NCI-H2029 treated with DMSO at 0.1 percent for 48 hours (cell line): ENCODE measurements around the gene XRN2.

Source experiments
- DNase-seq: peaks from one replicate; lab custom pipeline; 2025; lab: John Stamatoyannopoulos, UW

The XRN2 gene

DNA sequence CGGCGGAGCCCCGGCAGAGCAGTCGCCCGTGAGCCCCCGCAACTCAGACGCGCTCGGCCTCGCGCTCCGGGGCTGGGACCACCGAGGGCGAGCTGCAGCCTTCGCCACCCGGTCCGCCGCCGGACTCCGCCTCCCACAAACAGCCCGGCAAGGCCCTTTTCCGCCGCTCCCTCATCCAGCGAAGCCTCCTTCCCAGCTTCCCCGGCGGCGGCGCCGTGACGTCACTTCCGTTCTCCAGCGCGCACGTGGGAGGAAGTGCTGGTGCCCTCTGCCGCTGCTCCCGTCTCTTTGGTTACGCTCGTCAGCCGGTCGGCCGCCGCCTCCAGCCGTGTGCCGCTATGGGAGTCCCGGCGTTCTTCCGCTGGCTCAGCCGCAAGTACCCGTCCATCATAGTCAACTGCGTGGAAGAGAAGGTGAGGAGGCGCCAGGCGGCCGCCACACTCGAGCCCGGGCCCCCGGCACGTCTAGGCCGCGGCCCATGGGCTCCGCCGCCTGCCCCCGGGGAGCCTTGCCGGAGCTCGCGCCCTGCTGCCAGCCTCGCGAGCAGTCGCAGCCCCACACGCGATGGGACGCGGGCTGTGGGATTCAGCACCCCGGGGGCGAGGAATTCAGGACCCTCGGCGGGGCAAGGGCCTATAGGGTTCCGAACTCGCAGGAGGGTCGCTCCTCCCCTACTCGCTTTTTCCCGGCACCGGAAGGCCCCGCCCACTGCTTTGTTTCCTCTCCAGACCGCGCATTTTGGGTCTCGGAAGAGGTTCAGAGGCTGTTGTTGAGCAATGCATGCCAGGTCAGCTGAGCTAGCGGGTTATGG, at the start of gene XRN2:
TSS of gene XRN2 (plus strand) at position 271 of the 811 bp plus-strand sequence. CDS start at position 339, 68 bp downstream.
- peak; percentile 74 for DNase-seq

DNA sequence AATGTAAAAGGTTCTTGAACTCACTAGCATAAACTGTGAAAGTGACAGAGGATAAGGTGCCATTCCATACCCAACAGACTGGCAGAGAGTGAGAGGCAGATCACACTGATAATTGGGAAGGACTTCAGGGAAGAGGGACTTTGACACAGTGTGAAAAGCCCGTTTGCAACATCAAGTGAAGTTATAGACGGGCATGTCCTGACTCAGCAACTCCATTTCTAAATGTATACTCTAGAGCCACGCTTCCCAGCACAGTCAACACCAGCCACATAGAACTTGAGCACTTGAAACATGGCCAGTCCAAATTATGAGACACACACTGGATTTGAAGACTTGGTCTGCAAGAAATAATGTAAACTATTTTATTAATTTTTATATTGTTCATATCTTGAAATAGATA, 45.9 kb upstream of the XRN2 start:
- DNase-seq, result no peak

DNA sequence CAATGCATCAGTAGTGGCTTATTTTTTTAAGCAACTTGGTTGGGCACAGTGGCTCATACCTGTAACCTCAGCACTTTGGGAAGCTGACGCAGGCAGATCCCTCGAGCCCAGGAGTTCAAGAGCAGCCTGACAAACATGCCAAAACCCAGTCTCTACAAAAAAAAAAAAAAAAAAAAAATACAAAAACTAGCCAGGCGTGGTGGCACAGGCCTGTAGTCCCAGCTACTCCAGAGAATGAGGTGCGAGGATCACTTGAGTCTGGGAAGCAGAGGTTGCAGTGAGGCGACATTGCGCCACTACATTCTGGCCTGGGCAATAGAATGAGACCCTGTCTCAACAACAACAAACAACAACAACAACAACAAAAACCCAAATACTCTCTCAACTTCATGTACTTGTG, 44.7 kb upstream of the XRN2 start:
- DNase-seq, result no peak

DNA sequence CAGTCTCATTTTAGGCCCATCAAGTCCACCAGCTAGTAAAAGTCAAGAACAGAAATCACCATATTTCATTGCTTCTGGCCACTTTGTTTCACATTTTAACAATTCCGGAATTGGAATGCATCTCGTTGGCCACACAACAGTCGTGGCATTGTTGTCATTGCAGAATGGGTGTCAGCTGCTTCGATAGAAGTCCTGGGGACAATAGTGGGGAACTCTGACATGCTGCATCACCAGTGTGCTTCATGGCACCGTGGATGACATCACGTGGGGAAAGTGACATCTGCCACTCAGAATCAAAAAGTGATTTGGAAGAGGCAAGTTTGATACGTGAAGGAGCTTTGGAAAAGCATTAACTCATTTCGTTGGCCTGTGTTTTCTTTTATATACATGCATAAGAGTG, 43.8 kb upstream of the XRN2 start:
- DNase-seq, result no peak

- no peak for DNase-seq
Observed at GRCh38 chr20:21262812-21263211, 40.3 kb upstream of the XRN2 start.

GRCh38 chr20:21265261-21266190, 37.6 kb upstream of the XRN2 start:
- no peak for DNase-seq

- no peak for DNase-seq
Observed at GRCh38 chr20:21266191-21266536, 37.0 kb upstream of the XRN2 start.

GRCh38 chr20:21269772-21270171, 33.4 kb upstream of the XRN2 start:
- DNase-seq, result no peak

- DNase-seq, result no peak
Observed at GRCh38 chr20:21270806-21271205, 32.3 kb upstream of the XRN2 start.

GRCh38 chr20:21272279-21272678, 30.9 kb upstream of the XRN2 start:
- no peak for DNase-seq

DNA sequence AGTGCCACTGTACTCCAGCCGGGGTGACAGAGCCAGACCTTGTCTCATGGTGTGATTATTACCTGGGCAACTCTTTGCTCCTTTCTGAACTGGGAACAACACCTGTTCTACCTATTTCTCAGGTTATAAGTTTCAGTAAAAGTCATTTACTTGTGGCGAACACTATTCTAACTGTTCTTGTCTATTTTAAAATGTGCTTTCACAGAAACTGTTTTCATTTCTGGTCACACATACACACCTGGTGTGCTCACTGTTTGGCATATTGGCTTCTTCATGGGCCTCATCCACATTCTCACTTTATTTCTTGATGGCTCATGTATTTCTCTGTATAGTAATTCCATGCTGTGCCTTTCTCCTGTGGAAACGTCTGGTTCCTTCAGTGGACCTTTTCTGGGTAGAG, 30.5 kb upstream of the XRN2 start:
- no peak for DNase-seq

DNA sequence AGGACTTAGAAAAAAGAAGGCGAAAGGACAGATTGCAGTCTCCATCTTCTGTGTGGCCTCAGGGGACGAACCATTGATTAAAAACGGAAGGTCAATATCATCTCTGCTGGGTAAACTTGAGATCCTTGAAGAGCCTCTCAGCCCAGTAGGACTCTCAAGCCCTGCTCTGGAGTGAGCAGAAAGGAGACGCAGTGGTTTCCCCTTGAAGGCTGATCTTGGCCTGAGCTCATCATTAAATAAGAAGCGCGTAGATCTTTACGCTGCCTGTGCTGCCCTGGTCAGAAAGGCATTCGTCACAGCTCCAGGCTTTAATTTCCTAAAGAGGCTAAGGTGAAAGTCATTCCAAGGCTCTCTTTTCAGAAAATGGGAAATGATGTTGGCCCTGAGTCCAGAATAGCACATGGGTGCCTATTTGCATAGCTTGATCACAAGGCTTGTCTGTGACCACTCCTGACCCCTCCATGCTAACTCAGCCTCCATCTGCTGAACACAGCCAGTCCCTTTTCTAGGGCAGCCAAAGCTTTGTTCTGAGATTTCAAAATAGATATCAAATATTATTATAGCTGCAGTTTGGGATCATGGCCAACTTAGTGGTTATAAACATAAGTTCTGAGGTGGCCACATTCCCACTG, 29.3 kb upstream of the XRN2 start:
- DNase-seq, result no peak

DNA sequence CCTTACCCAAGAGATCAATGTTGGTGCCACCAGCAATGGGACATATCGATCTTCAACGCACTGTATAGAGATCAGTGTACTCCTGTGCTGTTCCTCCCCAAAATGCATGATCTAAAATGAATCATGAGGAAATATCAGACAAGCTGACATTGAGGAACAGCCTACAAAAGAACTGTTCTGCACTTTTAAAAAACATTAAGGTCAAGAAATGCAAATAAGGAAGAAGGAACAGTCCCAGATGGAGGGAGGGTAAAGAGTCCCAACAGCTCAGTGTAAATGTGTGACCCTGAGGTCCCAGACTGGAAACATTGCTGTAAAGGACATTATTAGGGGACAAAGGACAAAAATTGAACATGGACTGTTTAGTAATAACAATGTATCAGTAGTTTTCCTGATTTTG, 24.3 kb upstream of the XRN2 start:
- DNase-seq, result no peak

DNA sequence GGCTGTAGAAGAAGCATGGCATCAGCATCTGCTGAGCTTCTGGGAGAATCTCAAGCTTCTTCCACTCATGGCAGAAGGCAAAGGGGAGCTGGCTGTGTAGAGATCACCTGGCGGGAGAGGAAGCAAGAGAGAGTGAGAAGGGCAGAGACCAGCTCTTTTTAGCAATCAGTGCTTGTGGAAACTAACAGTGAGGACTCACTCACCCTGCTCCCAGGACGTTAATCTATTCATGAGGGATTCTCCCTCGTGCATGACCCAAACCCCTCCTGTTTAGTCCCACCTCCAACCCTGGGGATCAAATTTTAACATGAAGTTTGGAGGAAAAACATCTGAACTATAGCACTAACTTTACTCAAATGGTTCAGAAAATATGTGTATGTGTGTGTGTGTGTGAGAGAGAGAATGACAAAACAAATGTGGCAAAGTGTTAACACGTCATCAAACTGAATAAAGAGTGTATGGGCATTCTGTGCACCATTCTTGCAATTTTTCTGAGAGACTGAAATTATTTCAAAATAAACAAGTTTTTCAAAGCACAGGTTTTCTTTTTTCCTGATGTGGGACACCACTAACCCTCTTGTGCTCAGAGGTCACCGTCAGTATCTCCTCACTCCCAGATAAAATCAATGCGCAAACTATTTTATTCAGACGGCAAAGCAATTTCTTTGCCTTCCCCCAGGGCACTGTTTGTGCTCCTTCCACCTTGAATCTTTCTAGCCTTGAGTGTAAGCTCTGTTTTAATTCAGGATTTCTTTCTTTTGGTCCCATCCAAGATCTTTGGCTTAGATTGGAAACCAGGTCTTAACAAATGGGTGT, 23.2 kb upstream of the XRN2 start:
- DNase-seq, result no peak

DNA sequence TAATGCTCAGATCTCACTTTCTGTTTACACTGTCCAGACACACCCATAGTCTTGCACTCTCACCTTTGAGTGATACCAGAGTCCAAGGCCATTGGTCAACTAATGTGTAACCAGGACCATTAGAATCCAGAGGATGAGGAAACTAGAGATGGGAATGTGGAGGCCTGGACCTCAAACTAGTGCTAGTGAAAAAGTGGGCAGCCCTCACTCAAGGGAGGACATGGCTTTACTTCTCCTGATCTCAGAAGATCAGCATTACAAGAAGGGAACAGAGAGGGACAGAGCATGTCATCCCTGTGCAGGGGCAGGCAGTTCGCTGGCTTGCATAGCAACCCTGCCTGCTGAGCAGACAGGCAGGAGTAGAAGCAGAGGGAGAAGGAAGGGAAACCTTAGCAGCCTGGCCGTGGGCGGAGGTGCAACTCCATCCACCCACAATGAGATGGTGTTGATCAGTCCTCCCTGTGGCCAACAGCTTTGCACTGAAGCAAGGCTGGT, 22.6 kb upstream of the XRN2 start:
- no peak for DNase-seq

GRCh38 chr20:21286775-21287174, 16.4 kb upstream of the XRN2 start:
- DNase-seq, result no peak

DNA sequence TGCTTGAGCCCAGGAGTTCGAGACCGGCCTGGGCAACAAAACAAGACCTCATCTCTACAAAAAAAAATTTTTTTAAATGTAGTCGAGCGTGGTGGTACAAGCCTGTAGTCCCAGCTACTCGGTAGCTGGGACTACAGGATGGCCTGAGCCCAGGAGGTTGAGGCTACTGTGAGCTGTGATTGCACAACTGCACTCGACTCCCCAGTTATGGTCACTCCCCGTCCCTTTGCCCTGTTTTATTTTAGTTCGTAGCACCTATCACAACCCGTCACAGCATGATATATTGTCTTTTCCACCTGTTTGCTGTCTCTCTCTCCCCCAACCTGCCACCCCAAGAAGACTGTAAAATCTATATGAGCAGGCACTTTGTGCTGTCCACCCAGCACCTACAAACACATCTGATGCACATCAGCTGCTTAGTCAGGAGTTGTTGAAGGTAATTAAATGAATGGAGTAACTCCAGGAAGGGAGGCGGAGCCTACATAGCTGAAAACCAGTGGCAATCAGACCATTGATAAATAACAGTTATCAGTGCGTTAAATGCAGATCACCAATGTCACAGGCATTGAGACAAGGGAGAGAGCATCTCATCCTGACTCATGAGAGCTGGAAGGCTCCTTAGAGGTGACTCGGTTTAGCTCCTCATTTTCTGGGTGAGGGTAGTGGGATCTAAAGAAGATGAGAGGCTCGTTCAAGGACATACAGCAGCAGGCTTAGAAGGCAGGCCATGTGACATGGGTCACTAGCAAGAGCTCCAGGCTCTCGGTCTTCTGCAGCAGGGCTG, 14.4 kb upstream of the XRN2 start:
- DNase-seq, result no peak

DNA sequence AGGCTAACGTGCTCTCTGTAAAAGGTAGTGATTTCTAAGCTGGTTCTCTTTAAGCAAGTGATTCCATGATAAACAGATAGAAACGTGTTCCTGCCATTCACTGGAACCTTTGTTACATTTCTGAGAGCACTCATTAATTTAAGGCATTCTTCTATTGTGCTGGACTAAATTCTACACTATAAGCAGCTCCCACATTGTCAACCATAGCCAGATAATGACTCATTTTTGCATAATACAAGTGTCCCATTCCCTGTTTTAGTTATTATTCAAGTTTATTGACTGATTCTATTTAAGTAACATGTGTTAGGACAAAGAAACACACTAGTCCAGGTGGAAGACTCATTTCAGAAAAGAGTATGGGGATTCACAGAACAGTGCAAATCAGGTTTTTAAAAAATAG, 13.5 kb upstream of the XRN2 start:
- DNase-seq, result no peak

DNA sequence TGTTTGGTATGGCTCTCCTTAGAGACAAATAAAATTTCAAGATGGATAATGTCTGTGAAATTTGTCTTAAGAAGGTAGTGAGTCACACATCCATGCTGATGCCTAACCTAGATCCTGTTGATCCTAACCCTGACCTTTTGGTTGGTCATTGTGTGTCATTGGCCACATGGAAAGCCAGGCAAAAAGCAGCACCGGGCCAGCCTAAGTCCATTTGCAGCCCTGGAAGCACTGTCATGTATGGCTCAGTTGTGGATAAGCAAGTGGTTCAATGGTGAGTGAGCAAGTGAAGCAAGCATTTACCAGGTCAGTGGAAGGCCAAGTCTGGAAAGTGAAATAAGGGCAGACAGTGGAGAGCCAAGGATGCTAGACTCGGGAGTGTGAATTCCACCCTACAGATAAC, 12.1 kb upstream of the XRN2 start:
- no peak for DNase-seq

- no peak for DNase-seq
Observed at GRCh38 chr20:21294755-21295154, 8.4 kb upstream of the XRN2 start.
